HG03342 (cell line): Measurements from ENCODE around the gene CXCR6.

Experiments used
- ATAC-seq: cut with Tn5 transposase; IDR thresholded peaks from one replicate; pipeline ENCODE4 v1.9.1; 2021; ENCODE audit warnings: mild to moderate bottlenecking, moderate library complexity; ENCODE audit not compliant: unreplicated experiment

Gene CXCR6

DNA sequence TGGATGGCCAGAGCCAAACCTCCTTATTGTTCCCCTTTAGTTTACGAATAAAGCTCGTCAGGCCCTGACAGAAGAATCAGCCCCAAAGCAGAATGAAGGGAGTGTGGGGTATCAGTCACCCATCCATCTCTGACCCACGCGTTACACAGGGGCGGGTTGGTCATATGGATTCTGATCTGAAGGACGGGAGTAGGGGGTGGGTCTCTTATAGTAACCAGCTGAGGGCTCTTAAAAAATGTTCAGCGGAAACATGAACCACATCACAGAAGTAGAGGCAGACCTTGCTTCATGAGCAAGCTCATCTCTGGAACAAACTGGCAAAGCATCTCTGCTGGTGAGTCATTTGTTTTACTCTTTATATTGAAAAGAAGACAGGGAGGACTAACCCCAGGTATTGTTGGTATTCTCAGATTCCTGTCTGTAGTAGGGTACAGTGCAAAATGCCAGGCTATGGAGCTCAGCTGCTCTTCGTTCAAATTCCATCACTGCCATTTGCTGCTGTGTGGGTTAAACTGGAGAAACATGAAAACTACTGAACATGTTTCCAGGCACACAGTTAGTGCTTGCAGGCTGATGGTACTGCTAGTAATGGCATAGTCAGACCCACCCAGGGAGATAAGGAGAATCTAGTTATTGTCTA lies at the start of gene CXCR6:
Gene CXCR6, plus strand, starts transcription at position 258 of the 640 bp plus-strand sequence. CDS start 3,018 bp downstream, outside the sequence.
- ATAC-seq, result no peak

DNA sequence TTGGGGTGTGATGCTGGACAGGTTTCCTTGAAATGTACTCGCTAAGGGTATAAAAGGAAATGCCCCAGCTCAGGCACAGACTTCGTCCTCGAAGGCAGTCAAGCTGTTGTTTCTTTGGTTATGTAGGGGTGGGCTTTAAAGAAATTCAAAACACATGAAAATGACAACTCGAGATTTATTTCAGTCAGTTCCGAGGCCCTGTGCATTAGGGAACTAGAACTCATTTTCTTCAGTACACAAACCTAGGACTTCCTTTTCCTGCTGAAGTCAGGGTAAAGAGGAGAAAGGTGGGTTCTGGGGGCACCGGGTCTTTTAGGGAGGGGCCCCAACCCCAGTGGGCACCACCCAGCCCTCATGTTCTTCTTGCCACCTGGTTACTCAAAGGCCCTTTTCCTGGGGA lies 49.2 kb upstream of the CXCR6 start:
- no peak for ATAC-seq

DNA sequence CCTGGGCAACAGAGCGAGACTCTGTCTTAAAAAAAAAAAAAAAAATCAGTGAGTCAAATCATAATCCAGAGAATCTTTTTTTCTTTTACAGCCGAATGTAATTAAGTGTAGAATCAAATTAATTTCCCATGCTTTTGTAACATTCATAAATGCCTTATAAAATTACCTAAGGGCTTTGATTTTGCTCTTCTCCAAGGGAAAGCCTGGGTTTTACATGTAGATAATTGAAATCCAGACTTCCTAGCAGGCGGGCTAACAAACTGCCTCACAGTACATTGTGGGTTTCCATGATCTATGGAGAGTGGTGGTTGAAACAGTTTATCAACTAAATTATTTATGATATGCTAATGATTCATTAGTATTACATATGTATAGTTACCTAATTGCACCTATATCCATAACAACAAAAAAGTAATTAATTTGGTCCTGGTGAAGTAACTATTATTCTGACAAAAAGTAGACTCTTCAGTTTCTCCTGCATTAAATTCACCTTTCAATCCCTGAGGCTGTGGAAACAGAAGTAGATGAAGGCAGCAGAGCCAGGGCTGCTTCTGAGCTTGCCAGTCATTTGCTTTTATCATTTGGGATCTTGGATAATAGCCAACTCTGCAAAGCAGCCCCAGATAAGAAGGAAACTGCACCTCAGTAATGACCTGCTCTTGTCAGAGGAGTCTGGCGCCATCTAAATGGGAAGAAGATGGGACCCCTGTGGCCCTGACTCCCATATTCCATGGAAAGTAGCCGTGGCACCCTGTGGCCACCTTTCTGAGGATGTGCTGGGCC lies 47.4 kb upstream of the CXCR6 start:
- no peak for ATAC-seq

DNA sequence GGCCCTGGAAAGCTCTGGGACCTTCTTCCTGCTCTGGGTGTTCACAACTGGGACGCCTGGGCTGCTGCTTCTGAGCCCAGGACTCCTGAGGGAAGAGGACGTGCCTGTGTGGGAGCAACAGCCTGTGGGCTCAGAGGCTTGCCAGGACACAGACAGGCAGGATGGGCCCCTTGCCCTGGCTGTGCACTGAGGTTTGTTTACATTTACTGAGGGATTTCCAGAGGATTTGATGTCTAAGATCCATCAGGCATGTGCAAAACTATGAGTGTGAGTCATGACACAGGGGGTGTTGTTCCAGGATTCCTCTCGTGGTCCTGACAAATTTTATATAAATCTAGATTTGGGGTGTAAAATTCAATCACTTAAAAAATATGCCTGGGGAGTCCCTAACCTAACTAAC lies 46.3 kb upstream of the CXCR6 start:
- ATAC-seq, result no peak

GRCh38 chr3:45904931-45905330 lies 38.3 kb upstream of the CXCR6 start:
- ATAC-seq, result no peak

DNA sequence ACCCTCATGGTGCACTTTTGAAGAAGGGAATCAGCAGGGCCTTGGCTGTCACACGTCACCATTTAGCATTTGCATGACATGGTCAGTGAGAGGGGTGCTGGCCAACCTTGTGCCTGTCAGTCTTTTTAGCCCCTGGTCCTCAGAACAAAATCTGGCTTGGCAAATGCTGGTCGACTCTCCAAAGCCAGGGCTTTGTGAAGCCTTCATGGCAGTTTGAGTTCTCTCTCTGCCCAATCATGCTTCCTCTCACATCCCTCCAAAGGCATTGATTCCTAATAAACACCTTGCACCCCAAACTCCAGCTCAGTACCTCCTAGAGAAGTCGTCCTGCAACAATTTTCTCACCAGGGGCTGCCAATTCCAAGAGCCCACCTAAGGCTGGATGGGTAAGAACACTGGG lies 37.5 kb upstream of the CXCR6 start:
- ATAC-seq, result no peak

DNA sequence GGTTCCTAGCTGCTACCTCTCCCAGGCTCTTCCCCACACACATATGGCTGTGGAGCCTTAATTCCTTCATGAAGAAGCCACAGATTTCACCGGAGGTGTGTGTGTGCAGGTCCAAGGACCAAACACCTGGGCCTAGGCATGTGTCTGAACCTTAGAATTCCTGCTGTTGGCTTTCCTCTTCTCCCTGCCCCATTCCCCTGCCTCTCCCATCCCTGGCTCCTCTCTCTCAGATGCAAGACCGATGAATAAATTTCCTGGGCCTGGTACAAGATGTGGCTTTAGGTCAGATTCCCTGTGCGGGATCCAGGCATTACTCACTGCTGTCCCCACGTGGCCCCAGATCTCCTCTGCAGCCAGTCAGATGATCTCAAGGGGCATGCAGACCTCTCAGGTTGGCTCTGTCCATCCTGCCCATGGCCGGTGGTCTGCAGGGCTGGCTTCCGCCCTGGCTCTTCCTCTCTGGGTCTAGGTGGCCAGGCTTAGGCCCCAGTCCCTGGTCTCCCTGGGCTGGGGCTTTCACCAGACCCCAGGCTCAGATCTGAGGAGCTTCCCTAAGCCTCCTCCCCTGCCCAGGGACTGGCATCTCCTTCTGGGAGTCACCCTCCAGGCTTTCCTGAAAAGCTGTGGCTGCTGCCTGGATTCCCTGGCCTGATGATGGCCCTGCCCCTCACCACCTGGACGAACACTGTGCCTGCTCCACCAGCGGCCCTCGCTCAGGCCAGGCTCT lies 36.4 kb upstream of the CXCR6 start:
- ATAC-seq, result no peak

GRCh38 chr3:45907769-45908705 lies 35.2 kb upstream of the CXCR6 start:
- no peak for ATAC-seq

GRCh38 chr3:45908761-45909160 lies 34.5 kb upstream of the CXCR6 start:
- no peak for ATAC-seq

- ATAC-seq, result no peak
Observed at GRCh38 chr3:45909542-45909941, 33.7 kb upstream of the CXCR6 start.

DNA sequence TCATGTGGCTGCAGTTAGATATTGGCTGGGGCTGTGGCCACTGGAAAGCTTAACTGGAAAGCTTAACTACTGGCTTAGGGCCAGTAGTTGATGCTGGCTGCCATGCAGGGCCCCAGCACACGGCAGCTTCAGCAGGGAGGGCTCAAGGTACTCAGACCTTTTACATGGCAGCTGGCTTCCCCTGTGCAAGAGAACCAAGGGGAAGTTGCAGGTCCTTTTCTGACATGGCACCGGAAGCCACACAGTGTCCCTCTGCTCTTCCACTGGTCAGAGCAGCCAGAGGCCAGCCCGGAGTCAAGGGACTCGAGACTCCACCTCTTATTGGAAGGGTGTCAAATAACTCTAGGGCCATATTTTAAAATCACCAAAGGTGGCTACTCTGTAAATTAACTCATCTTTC lies 32.4 kb upstream of the CXCR6 start:
- no peak for ATAC-seq

GRCh38 chr3:45911511-45912226 lies 31.6 kb upstream of the CXCR6 start:
- ATAC-seq, result no peak

DNA sequence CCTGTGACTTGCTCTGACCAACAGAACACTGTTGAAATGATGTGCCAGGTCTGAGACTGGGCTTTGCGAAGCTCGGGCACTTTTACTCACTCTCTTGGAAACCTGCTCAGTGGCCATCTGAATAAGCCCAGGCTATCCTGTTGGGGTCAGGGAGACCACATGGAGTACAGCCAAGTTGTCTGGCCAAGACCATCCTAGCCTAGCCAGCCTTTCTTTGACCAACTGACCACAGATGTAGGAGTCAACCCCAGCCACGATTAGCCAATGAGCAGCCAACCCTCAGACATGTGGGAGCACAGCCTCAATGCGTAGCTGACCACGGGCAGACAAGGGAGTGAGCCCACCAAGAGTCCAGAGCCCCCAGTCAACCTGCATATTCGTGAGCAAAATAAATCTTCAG lies 30.8 kb upstream of the CXCR6 start:
- no peak for ATAC-seq

GRCh38 chr3:45914362-45915058 lies 28.8 kb upstream of the CXCR6 start:
- ATAC-seq, result no peak

- ATAC-seq, result no peak
Observed at GRCh38 chr3:45915059-45915439, 28.2 kb upstream of the CXCR6 start.

- ATAC-seq, result peak; percentile 82
Observed at GRCh38 chr3:45915518-45916231, 27.6 kb upstream of the CXCR6 start.

DNA sequence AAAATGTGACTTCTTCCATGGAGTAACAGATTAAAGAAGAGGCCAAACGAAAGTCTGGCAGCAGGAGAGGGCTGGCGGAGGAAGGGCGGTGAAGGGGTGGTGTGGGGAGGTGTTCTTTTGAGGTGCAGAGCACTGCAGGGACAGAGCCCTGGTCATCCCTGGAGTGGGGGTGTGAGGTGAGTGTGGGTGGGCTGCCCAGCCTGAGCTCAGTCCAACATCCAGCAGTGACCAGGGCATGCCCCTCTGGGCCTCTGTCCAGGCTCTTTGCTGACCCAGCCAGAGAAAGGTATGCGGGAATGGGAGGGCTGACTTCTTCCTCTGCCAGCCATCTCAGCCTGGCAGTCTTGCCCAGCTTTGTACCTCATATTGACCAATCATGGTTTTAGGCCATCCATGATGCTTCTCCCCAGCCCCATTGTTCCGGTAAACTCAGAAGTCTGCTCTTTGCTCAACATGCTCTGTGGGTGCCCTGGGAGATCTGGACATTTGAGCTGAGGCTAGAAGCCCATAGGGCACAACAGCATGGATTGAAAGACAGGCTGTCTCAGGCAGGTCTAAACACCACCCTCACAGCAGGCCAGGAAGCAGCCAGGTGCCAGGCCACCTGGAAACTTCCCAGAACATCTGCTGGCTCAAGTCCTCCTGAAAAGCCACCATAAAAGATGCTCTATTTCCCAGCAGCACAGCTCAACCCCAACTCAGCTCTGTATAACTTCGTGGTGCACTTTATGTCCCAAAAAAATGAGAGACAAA lies 25.9 kb upstream of the CXCR6 start:
- no peak for ATAC-seq
